K562 (cell line): ENCODE results near the gene TRERF1. TPM values are rescaled to one million over a fixed set of nuclear protein-coding genes. Genes with fewer than 3 reads are reported as not detected.

Experiments used
- BRD4 ChIP-seq: fragments of 200-600 bp; sonication (generic); IDR thresholded peaks from 2 replicates; pipeline ENCODE4 v1.6.1; 2017; ENCODE audit warnings: inconsistent platforms
- CBX3 ChIP-seq, 2 experiments: IDR thresholded peaks; 1 replicate in 1 of 2; 2 replicates in 1 of 2; pipeline ENCODE4 v1.6.1; 2012; ENCODE audit warnings: inconsistent platforms in 2 of 2, low read length in 2 of 2, borderline replicate concordance in 1 of 2, control low read depth in 1 of 2
- E2F6 ChIP-seq, 2 experiments: IDR thresholded peaks; 2 replicates each; pipeline ENCODE4 v1.6.1; 2011; ENCODE audit warnings: borderline replicate concordance in 1 of 2, control low read depth in 1 of 2, low read depth in 1 of 2, low read length in 1 of 2, mild to moderate bottlenecking in 1 of 2, mixed read lengths in 1 of 2, moderate library complexity in 1 of 2; ENCODE audit not compliant: insufficient read depth in 1 of 2, insufficient read length in 1 of 2, poor library complexity in 1 of 2, severe bottlenecking in 1 of 2; ENCODE audit errors: extremely low read depth in 1 of 2
- IRF2 ChIP-seq: sonication (generic); formaldehyde crosslinking; IDR thresholded peaks from 2 replicates; pipeline ENCODE4 v1.8.1; 2022; ENCODE audit warnings: mild to moderate bottlenecking, missing genetic modification reagents
- KAT2B ChIP-seq: IDR thresholded peaks from one replicate; pipeline ENCODE4 v1.6.1; 2012; ENCODE audit warnings: low read depth, mild to moderate bottlenecking, control low read depth, inconsistent platforms, low read length, moderate library complexity
- KDM4B ChIP-seq, 2 experiments: fragments of 450-650 bp in 1 of 2; sonication (generic) in 1 of 2; IDR thresholded peaks; 2 replicates each; pipeline ENCODE4 v1.6.1; 2016 to 2017; ENCODE audit warnings: borderline replicate concordance in 2 of 2, antibody characterized with exemption in 1 of 2, low read depth in 1 of 2, mild to moderate bottlenecking in 1 of 2
- L3MBTL2 ChIP-seq: fragments of 450-650 bp; IDR thresholded peaks from 2 replicates; pipeline ENCODE4 v1.6.1; 2016; ENCODE audit warnings: mild to moderate bottlenecking, moderate library complexity
- MGA ChIP-seq: fragments of 450-650 bp; IDR thresholded peaks from 2 replicates; pipeline ENCODE4 v1.6.1; 2016; ENCODE audit warnings: mild to moderate bottlenecking, moderate library complexity
- PHF8 ChIP-seq: fragments of 200-600 bp; sonication (generic); IDR thresholded peaks from 2 replicates; pipeline ENCODE4 v1.6.1; 2012; ENCODE audit warnings: mixed run types, mild to moderate bottlenecking, inconsistent platforms, low read length, moderate library complexity, borderline replicate concordance
- PYGO2 ChIP-seq: fragments of 450-650 bp; IDR thresholded peaks from 2 replicates; pipeline ENCODE4 v1.6.1; 2016; ENCODE audit warnings: mild to moderate bottlenecking, missing genetic modification characterization, moderate library complexity, missing compliant biosample characterization
- ZNF143 ChIP-seq: sonication (generic); formaldehyde crosslinking; IDR thresholded peaks from 2 replicates; pipeline ENCODE4 v1.9.0; 2022; ENCODE audit warnings: mild to moderate bottlenecking, missing genetic modification reagents
- polyA plus RNA-seq, 8 experiments: library from polyadenylated mRNA; depleted of rRNA in 4 of 8; stranded (reverse) in 5 of 8; unstranded in 3 of 8; fragments of >200 nt; fragmentation: Nextera tagmentation in 2 of 8; fragmentation: Illumina TruSeq in 1 of 8; extraction: Ambion mirVana in 2 of 8; extraction: Trizol in 1 of 8; gene quantifications; 2 replicates each; pipeline versions ENCODE4 v1.2.1 to v1.2.3, GENCODE V29; 2011 to 2014; ENCODE audit warnings: inconsistent platforms in 1 of 8, missing spikeins in 1 of 8
- total RNA-seq, 7 experiments: library from RNA; depleted of rRNA in 6 of 7; stranded (reverse); fragments of >200 nt in 6 of 7; fragmentation: Illumina TruSeq in 2 of 7; extraction: Trizol in 2 of 7; gene quantifications; 2 replicates each; pipeline versions ENCODE4 v1.2.1 to v1.2.3, GENCODE V29; 2011 to 2021; ENCODE audit warnings: low replicate concordance in 1 of 7
- TF ChIP-seq, protein P1 (sequence below): IDR thresholded peaks from 2 replicates; pipeline ENCODE4 v1.6.1; 2011; ENCODE audit warnings: borderline replicate concordance, low read depth, mild to moderate bottlenecking, moderate library complexity, low read length; ENCODE audit not compliant: insufficient read depth, poor library complexity, severe bottlenecking

TRERF1 gene
- total and polyA plus RNA-seq, 9 of the 15 experiments (the other 6 are each of a cell fraction or from before 2014, with no cell fraction given), result 0.04 to 0.20 (median 0.07) TPM; not detected in 3

DNA sequence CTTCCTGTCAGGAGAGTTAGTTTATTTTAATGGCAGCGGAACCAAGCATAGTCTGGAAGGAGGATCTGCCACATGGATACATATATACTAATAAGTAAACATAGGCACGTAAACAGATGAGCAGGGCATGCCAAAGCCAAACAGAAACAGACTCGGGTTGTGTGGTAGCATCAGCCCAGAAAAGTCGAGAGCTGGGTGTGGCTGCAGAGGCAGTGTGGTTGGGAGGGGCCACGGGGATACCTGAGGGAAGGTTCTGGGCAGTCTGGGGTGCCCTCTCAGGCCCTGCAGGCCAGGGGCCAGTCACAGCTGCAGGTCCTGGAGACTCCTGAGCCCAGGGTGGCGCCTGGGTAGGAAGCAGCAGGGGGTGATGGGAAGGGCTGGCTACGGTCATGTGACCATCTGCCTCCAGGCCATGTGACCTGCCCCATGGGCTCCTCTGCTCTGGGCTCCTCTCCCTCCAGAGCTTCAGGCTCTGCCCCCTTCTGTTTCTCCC, 191.3 kb downstream of the TRERF1 start (continued):
- TF ChIP-seq L3MBTL2 (peak; percentile 49), PHF8 (peak; percentile 32; the same call in 1 of the 2 replicates), PYGO2 (tag) (0 out of 2 replicates have a peak, but pooled peaks have one; percentile 4), IRF2 (CRISPR knock-in tag) (no peak), CBX3 (IDR thresholded peaks at IDR 0.05; ENCODE audit: borderline replicate concordance in 1 of 2, low read length in 2 of 2) (peak in 1 of 2 experiments; percentile 70; a peak in 2 of 3 replicates), KDM4B (IDR thresholded peaks at IDR 0.05; ENCODE audit: borderline replicate concordance in 2 of 2, low read depth in 1 of 2) (0 out of 4 replicates have a peak, but pooled peaks of 1 of the 2 experiments have one; percentile 56), KAT2B (no peak), ZNF143 (CRISPR knock-in tag) (peak; percentile 72), BRD4 (no peak), E2F6 (IDR thresholded peaks at IDR 0.05; ENCODE audit: borderline replicate concordance in 1 of 2, extremely low read depth in 1 of 2, insufficient read depth in 1 of 2, insufficient read length in 1 of 2, low read depth in 1 of 2, low read length in 1 of 2, poor library complexity in 1 of 2, severe bottlenecking in 1 of 2) (peak in 1 of 2 experiments; percentile 12), MGA (peak; percentile 53)
- TF ChIP-seq, protein P1, sequence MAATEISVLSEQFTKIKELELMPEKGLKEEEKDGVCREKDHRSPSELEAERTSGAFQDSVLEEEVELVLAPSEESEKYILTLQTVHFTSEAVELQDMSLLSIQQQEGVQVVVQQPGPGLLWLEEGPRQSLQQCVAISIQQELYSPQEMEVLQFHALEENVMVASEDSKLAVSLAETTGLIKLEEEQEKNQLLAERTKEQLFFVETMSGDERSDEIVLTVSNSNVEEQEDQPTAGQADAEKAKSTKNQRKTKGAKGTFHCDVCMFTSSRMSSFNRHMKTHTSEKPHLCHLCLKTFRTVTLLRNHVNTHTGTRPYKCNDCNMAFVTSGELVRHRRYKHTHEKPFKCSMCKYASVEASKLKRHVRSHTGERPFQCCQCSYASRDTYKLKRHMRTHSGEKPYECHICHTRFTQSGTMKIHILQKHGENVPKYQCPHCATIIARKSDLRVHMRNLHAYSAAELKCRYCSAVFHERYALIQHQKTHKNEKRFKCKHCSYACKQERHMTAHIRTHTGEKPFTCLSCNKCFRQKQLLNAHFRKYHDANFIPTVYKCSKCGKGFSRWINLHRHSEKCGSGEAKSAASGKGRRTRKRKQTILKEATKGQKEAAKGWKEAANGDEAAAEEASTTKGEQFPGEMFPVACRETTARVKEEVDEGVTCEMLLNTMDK, result peak; percentile 55
